Activated gamma-delta T cell (primary cell): ENCODE data around the gene GPR55.

Experiments used
- DNase-seq: peaks from one replicate; lab custom pipeline; 2025; lab: John Stamatoyannopoulos, UW

The GPR55 gene

GRCh38 chr2:230866756-230867523, 58.1 kb downstream of the GPR55 start:
- DNase-seq: no peak

DNA sequence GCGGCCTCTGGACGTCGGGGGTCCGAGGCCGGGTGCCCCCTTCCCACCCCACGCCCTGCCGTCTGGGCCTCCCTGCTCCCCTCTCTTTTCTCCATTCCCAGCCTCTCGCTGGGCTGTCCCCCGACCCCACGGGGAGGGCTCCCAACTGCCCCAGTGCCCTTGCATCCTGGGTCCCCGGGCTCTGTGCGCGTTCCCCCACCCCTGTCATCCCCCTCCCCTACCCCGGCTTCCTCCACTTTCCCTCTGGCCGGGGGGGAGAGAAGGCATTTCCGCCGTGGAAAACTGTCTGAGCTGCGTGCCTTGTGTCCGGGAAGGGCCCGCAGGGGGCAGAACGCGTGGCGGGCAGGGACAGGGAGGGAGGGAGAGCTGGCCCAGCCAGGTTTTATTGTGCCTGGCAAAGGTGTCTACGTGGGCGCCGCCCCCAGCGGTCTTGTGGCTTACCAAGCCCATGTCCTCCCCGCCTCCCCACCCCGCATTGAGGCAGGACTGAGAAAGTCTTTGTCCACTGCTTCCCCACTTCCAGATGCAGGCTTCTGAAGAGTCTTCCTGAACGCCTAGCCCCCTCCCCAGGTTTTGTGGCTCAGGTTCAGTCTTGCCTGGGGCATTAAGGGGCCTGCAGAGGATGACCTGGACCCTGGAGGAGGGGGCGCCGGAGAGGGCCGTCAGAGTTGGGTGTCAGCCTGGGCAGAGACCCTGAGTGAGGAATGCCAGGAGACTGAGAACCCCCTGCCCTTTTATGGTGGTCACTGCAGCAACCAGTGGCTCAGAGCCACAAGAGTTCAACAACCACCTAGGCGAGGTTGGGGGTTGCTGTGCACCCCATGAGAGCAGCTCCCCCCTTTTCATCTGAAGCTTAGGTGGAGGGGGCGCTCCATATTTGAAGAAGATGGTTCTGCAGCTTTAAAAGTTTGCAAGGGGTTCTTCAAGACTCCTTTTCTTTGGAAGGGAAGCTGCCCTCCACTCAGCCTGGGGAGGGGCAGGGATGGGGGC, 59.0 kb downstream of the GPR55 start:
- peak; percentile 30 for DNase-seq

DNA sequence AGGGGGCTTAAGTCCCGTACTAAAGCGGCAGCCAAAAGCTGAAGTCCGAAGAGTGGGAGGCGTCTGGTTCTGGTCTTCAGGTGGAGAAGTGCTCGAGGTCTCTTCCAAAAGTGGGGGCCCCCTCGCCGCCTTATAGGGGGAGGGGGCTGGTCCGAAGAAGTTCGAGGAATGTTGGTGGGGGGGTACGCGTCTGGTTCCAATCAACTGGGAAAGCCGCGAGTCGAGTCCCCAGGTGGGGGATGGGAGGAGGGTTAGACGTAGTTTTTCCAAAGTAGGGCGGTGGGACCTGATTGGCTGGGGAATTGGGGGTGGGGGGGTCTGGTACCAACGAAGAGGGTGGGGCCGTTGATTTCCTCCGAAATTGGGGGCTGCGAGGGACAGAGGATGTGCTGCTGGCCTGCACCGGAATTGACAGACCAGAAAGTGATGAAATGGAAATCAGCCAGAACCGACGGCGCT, 59.7 kb downstream of the GPR55 start:
- DNase-seq: no peak

DNA sequence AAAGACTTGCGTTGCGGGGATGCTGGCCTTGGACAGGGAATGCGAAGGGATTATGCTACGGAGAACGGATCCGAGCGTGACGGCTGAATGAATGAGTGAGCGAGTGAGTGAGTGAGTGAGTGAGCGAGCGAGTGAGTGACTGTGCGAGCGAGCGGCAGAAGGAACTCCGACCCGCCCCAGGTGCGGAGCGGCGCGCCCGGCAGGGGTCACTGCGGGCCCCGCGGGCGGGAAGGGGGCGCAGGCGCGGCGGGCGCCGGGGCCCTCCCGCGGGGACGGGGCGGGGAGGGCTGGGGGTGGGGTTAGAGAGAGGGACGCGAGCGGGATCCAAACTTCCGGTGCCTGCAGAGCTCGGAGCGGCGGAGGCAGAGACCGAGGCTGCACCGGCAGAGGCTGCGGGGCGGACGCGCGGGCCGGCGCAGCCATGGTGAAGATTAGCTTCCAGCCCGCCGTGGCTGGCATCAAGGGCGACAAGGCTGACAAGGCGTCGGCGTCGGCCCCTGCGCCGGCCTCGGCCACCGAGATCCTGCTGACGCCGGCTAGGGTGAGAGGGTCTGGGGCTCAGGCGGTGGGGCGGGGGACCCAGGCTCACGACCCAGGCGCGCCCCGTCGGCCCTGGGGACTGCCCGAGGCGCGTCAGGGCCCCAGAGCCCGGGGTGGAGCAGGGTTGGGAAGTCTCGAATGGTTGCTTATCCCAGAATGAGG, 60.3 kb downstream of the GPR55 start, which contains the start of gene ITM2C:
Gene ITM2C (plus strand): TSS at position 338 of the 702 bp plus-strand sequence. CDS start 84 bp downstream, at position 422.
- peak; percentile 61 for DNase-seq

DNA sequence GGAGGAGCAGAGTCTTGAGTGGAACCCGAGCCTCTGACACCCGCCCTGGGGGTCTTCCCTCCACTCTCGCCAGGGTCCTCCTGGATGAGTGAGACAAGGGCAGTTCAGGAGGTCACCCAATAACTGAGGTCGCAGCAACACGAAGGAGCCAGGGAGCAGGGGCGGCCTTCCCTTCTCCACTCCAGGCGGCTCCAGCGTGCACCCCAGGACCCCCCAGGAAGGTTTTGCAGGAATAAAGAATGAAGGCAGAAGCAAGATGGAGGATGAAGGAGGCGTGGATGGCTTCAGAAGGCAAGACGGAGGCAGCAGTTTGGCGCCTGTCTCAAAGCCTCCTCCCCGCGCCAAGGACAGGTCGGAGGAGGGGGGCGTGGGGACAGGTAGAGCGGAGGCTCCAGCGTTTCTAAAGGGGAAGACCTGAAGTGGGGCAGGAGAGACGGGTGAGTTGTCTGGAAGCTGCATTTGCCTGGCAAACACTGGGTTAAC, 60.9 kb downstream of the GPR55 start:
- no peak for DNase-seq

GRCh38 chr2:230863442-230864121, 61.5 kb downstream of the GPR55 start:
- no peak for DNase-seq

DNA sequence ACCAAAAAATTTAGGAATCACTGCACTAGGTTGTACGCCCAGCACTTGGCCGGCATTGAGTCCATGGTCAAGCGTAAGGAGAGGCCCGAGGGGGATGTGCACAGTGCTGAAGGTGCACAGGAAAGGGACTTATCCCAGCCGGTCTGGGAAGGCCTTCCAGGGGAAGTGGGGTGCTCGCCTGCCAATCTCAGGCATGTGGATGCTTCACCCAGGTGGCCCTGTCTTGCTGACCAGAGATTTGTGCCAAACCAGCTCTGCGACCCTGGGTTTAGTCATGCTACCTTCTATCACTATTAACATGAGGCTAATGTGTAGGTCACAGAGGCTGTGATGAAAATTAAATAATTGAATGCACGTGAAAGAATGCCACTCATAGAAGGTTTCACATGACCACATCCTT, 62.0 kb downstream of the GPR55 start:
- DNase-seq: no peak

GRCh38 chr2:230862292-230862691, 62.8 kb downstream of the GPR55 start:
- DNase-seq: no peak

GRCh38 chr2:230861552-230862255, 63.3 kb downstream of the GPR55 start:
- DNase-seq: no peak
